Measurements from ENCODE around the gene BBS2.

BBS2 gene

DNA sequence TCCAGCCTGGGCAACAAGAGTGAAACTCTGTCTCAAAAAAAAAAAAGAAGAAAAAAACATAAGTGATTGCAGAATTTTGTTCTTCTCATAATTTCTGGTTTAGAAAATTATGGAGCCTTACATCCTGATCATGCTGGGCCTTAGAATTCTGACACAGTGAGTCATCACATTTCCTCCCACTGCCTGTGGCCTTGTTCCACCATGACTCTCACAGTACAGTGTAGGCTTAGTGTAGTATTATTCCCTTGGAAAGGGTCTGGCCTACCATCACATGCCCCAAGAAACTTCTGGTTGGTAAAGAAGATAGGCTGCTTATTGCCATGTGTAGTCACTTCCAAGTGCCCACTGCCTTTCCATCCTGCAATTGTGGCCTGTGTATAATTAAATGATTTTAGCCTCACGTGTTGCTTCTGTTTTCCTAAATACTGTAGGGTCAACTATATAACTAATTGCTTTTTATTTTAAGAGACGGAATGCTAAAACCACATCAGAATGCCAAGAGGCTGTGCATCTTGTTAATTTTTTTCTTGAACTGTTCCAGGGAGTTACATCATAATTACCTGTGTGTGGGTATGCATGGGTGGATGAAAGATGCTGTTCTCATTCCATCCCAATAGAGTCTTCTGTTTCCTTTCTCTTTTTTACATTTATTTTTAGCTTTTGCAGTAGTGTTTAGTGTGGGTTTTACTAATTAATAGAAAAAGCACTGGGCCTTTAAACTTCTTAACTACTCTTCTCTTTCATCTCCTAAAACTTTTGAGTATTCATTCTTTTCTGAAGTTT, 42.5 kb downstream of the BBS2 start:
- no peak for DNase-seq (ENCODE audit: low read depth in 3 of 3)

DNA sequence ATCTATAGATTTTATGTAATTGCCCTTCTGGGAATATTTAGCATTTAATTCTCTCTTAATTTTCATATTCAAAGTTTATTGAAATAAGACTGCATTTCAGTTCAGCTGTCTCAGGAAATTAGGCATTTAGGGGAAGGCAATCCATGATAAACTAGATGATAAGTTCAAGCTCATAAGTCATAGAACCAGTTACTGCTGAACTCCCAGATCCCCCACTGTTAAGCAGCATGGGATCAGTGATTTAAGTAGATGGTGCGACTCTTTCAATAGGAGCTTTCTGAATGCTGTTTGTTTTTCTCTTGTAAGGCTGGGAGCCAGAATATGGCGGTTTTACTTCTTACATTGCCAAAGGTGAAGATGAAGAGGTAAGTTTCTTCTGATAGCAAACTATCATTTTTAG, 44.6 kb downstream of the BBS2 start:
- DNase-seq (ENCODE audit: low read depth in 3 of 3), result no peak

DNA sequence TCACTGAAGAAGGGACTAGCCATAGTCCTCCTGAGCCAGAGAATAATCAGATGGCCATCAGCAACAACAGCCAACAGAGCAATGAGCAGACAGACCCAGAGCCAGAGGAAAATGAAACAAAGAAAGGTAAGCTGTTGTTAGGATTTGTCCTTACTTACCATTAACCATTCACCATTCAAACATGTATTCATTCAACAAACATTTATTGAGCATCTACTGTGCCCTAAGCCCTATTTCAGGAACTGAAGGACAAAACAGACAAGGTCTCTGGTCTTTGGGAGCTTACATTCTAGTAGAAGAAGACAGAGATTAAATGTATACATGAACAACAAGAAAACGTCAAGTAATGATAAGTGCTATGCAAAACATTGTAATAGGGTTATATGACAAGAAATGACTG, 49.2 kb downstream of the BBS2 start:
- DNase-seq (ENCODE audit: low read depth in 3 of 3), result no peak

DNA sequence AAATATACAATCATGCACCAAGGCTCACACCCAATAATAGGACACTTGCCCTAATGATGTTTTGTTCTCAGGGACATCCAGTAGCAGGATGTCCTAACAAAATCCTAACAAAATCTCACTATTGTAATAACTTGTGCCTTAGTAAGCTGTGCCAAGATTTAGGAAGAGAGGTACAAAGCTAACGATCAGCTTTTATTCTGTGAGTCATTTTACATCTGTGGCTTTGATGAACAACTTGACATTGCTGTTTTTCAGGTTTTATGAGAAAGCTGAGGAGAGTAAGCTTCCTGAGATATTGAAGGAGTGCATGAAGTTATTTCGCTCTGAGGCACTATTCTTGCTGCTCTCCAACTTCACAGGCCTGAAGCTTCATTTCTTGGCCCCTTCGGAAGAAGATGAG, 49.6 kb downstream of the BBS2 start:
- DNase-seq (ENCODE audit: low read depth in 3 of 3), result no peak

DNA sequence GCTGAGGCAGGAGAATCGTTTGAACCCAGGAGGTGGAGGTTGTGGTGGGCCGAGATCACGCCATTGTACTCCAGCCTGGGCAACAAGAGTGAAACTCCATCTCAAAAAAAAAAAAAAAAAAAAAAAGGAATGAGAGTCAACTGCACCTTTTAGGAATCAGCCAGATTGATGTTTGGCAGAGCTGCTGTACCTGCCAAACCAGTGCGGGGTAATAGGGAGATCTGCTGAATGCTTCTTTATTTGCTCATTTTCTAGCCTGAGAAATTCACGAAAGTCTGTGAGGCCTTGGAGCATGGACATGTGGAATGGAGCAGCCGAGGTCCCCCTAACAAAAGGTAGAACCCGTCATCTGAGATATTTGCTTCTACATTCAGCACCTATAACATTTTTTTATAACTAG, 50.1 kb downstream of the BBS2 start:
- DNase-seq (ENCODE audit: low read depth in 3 of 3), result no peak

DNA sequence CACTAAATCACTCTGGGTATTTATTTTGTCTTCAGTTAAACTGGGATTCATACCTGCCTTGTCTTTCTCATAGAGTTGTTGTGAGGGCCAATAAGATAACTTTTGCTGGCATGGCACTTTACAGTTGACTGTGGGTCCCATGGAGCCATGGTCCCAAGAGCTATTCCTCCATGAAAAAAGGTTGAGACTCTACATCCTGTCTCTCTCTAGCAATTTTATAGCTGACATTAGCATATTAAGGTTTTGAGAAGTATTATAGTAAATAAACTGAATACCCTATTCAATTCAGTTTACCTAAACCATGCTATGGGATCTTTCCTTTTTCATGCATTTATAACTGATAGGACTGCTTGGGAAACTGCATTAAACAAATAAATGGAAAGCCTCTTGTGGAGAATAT, 51.0 kb downstream of the BBS2 start:
- no peak for DNase-seq (ENCODE audit: low read depth in 3 of 3)

DNA sequence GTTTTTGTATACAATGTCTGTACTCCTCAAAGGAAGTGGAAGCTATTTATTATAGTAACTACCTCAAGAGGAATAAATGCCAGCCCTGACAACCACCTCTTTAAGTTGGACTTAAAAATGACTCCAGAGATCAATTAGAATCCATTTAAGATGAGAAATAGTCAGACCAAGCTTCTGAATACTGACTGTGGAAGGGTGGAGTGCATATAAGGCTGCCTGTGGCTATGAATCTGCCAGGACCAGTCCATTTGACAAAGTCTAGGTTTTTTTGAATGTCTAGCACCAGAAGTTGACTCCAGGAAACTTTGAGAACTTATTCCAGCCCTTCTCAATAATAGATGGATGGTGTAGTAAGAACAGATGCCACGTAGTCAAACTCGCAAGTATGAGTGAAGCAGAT, 53.5 kb downstream of the BBS2 start:
- DNase-seq (ENCODE audit: low read depth in 3 of 3), result no peak

DNA sequence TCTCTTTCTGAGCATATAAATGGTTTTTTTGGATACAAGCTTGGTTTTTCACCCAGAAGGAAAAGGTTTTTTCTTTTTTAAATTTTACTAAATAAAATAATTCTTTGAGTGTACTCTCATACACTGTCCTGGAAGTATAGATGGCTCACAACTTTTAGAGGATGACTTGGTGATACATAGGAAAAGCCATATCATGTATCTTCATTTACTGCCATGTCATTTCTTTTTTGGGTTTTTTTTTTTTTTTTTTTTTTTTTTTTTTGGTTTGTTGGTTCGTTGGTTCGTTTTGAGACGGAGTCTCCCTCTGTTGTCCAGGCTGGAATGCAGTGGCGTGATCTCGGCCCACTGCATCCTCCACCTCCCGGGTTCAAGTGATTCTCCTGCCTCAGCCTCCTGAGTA, 56.7 kb downstream of the BBS2 start:
- no peak for DNase-seq (ENCODE audit: low read depth in 3 of 3)

DNA sequence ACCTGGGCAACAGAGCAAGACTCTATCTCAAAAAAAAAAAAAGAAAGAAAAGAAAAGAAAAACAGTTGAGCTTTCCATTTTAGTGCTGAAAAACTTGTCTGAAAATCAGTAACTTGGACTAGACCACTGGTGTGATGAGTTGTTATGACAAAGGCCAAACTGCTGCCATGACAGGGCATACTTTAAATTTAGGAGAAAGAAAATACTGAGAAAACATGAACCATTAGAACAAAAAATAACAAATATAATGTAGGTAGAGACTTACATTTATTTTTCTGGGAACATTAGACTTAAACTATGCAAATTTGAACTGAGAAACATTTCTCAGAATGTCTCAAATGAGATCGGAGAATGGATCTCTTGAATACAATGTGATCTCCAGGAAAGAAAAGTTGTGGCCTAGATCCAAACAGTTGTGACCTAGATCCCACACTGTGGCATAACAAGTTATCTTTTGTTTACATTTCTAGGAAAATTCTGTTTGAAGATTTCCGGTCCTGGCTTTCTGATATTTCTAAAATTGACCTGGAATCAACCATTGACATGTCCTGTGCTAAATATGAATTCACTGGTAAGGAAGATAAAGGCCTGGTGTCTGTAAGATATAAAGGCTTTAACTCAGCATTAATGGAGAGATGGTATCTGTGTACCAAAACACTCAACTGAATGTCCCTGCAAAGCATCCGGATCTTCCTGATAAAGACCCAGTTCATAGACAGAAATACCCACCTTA, 57.6 kb downstream of the BBS2 start:
- DNase-seq (ENCODE audit: low read depth in 3 of 3), result no peak

DNA sequence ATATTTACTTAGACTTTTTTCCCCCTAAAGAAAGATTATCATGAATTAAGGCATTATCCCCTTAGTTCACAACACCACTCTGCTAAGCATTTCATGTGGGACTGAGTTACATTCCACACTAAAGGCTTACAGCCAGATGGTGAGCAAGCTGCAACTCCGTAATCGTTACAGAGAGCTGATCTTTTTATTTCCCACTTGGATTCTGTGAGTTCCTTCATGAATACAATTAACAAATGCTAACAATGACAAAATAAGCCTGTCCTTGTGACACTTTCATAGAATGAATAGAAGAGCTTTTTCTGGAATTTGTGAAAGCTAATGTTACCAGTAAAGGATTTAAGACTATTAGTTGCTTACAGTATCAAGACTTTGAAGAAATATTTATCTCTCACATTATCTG, 59.7 kb downstream of the BBS2 start:
- no peak for DNase-seq (ENCODE audit: low read depth in 3 of 3)

DNA sequence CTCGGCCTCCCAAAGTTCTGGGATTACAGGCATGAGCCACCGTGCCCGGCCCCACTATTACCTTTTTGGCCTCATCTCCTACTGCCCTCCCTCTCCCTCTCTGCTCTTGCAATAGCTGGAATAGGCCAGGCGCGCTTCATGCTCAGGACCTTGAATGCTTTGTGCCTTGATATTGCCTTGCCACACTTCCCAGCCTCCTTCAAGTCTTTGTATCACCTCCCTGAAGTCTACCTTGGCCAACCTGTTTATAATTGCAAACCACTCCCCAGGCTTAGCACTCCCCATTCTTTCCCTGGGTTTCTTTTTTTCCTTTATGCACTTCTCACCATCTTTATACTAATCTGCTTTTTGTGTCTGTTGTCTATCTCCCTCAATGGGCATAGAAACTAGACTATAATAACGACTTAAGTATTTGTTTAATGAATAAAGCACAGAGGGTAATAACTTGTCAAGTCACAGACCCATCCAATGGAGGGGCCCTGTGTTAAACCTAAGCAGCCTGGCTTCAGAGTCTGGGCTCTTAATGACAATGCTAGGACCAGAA, 61.8 kb downstream of the BBS2 start:
- DNase-seq (ENCODE audit: low read depth in 3 of 3), result no peak

DNA sequence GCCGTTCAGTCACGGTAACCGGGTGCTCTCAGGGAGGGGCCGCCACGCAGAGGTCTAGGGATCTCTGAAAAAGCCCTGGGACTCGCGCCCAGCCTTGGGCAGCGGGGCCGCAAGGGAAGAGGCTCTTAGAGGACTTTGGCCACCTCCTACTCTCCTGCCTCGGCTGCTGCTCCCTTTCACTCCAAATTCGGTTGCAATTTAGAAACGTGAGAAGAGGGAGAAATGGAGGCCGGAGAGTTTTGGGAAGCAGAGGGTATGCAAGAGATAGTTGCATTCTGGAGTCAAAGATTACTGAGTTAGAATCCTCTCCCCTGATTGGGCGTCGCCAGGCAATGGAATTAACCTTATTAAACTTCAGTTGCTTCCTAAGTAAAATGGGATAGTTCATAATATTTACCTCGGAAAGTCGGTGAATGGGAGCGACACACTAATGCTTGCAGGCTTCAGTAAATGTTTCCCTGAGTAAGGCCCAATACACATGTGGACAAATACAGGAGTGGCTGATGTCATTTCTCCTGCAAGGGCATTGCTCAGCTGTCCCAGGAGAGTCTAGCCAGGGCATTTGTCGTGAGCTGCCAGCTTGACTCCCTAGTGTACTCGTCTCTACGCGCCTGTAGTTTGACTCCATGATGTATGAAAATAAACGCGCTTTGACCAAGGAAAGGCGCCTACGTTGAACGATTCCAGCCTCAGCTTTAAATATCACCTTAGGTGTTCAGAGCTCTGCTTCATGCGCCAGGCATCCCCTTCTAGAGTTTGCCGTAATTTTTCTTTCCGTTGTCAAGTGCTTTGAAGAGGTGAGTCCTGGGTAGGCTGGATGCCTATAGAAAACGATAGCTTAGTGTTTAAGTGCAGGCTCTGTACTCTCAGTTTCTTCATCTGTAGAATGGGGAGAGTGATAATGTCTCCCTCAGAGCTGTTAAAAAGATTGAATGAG, 67.8 kb downstream of the BBS2 start:
- no peak for DNase-seq (ENCODE audit: low read depth in 3 of 3)

DNA sequence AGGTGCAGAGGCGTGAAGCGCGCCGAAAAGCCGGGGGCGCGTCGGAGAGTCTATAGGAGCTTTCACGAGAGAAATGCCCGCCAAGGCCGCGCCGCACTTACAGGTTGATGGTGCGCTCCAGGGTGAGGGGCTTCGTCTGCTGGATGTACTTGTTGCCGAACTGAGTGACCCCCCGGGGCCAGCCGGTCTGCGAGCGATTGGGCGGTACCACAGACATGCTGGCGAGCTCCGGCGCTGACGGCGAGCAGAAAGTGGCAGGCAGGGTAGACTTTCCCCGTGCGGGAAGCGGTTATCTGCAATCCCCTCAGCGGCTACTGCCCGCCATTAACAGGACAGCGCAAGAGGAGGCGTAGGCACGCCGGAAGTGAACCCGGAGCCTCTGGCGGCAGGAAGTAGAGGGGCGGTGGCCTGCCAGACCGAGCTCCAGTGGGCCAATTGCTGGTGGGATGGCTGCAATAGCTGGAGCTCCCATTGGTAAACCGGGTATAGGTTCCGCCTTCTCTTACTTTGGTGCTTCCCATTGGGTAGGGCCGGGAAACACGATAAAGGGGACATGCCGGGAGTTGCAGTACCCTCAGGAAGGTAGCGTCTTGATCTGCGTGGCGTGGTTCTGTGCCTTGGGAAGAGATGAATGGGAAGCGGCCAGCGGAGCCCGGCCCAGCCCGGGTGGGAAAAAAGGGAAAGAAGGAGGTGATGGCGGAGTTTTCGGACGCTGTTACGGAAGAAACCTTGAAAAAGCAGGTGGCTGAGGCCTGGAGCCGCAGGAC, 68.7 kb downstream of the BBS2 start, which contains the start of the genes NUDT21 and OGFOD1:
NUDT21 (minus strand) TSS at position 347 of the 767 bp plus-strand sequence; CDS start at position 217, 130 bp downstream.
OGFOD1 (plus strand) TSS at position 569 of the 767 bp plus-strand sequence; CDS start at position 628, 59 bp downstream.
- DNase-seq (ENCODE audit: low read depth in 3 of 3), result peak; percentile 81 to 91 (median 81)

DNA sequence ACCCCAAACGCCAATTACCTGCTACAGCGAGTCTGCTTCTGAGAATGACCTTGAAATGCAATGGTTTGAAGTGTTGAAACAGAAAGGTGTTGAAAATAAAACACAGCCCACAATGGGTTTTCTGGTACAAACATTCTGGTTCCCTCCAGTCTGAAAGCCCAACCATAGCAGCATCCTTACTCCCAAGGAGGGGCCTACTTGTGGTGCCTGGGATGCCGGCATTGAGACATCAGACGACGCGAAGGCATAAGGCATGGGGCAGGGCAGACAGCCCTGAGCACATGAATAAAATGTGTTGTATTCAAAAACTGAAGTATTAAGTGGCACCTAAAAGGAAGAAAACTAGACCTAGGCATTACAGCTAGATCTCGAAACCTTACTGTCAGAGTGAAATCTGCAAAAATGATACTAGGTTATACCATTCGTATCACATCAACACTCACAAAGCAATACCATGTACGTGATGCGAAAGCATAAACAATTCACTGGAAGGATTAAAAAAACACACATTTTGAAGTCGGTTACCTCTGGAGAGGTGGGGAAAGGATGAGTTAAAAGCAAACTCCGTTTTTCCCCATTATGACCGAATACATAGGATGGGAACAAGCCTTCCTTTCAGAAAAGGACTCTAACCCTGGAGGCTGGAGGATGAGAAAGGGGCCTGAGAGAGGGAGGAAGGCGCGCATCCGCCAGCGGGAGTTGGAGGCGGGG, 69.4 kb downstream of the BBS2 start:
- DNase-seq (ENCODE audit: low read depth in 3 of 3), result no peak

DNA sequence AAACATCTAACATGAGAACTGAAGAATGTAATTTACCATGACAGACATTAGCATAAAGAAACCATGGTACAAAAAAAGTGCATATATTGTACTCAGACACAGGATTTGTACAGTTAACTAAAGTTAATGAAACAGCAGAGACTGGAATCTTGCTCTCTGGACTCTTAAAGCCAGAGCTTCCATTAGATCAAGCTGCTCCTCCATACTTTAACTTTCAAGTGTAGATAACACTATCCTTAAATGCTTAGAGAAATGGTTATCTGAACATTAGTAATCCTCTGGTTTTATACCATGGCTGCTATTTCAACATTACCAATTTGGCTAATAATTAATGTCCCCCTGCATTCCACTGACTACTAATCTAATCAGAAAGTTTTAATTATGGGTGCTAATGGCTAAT, 71.8 kb downstream of the BBS2 start:
- DNase-seq (ENCODE audit: low read depth in 3 of 3), result no peak

DNA sequence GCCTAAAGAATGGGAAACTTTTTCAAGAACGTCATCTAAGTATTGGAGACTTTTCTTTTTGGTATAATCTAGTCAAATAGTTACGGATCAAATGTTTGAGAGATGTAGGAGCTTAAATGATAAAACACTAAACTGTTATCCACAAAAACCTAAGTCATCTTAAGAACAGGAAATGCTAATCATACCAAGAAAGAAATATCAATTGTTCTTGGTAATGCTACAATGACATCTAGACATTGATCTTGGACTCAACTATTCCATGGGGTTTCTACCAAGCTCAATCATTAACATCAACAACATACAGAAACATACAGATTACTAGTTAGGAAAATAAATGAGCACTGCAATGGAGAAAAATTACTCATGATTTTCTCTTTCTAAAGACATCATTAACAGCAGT, 72.5 kb downstream of the BBS2 start:
- DNase-seq (ENCODE audit: low read depth in 3 of 3), result no peak

DNA sequence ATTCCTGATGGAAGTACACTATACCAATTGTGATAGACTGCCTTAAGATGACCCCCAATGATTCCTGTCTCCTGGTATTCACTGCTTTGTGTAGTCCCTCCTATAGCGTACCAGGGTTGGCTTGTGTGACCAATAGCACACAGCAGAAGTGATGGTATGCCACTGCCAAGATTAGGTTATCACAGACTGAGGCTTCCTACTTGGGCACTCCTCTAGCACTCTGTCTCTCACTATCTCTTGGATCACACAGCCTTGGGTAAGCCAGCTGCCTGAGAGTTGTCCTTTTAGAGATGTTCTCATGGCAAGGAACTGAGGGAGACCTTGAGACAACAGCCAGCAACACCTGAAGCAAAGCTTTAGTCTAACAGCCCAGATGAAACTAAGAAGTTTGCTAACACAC, 81.8 kb downstream of the BBS2 start:
- DNase-seq (ENCODE audit: low read depth in 3 of 3), result no peak

DNA sequence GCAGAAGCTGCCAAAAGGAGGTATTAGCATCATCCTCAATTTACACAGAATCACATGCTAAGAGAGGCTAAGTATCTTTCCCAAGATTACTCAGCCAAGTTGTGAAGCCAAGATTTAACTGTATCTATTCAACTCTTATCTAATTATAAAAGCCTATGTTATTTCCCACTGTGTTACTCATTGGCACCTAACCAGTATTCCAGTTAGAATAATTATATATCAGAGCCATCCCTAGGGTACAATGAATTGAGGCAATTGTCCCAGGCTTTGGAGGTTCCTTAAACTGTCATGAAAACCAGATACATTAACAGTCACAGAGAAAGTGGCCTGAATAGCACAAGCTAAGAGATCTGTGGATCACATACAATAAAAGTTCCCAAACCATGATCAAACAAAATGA, 83.6 kb downstream of the BBS2 start:
- no peak for DNase-seq (ENCODE audit: low read depth in 3 of 3)

Measured in stimulated activated CD4-positive, alpha-beta T cell treated with anti-CD3 and anti-CD28 coated beads, TNF-alpha, amount 100 ng/mL, for 48 hours (primary cell).